Skeletal muscle cell (primary cell): ENCODE results near the gene PNMA8C.
"Not testable (repeated sequence)": the region's sequence is repeated elsewhere in the genome, so short reads cannot be mapped to it uniquely, and the experiment has no call there.

ENCODE experiments used
- DNase-seq: peaks from one replicate; pipeline ENCODE4 v3.0.0-alpha.2; 2010; ENCODE audit warnings: low read depth
- H3K4me3 ChIP-seq: 2 replicates; pipeline ENCODE4 v1.5.1; 2011; ENCODE audit warnings: low read depth, mild to moderate bottlenecking, control low read depth, low read length, moderate library complexity

Gene PNMA8C

GRCh38 chr19:46413262-46414031 is 15.3 kb downstream of the PNMA8C start, which contains the start of gene CCDC8:
Gene CCDC8 (minus strand): TSS chr19:46413564. CDS start chr19:46412810, 754 bp downstream.
- peak; percentile 95 for DNase-seq
- peak within 1 kb of the TSS; percentile 90 for H3K4me3 ChIP-seq

GRCh38 chr19:46412650-46413261 is 16.0 kb downstream of the PNMA8C start:
- H3K4me3 ChIP-seq: peak overlapping the region; percentile 90
- DNase-seq: no peak

- no peak for DNase-seq
- H3K4me3 ChIP-seq: peak overlapping the region; percentile 90
Observed at GRCh38 chr19:46411925-46412649, 16.6 kb downstream of the PNMA8C start.

GRCh38 chr19:46411088-46411924 is 17.4 kb downstream of the PNMA8C start:
- no peak for DNase-seq
- H3K4me3 ChIP-seq: peak overlapping the region; percentile 90

GRCh38 chr19:46410205-46411087 is 18.3 kb downstream of the PNMA8C start:
- no peak for DNase-seq
- H3K4me3 ChIP-seq: peak overlapping the region; percentile 90

GRCh38 chr19:46409191-46409590 is 19.5 kb downstream of the PNMA8C start:
- DNase-seq: no peak
- H3K4me3 ChIP-seq: peak overlapping the region; percentile 7

GRCh38 chr19:46408664-46409039 is 20.1 kb downstream of the PNMA8C start:
- DNase-seq: no peak
- H3K4me3 ChIP-seq: peak overlapping the region; percentile 31

- H3K4me3 ChIP-seq: peak overlapping the region; percentile 31
- no peak for DNase-seq
Observed at GRCh38 chr19:46407856-46408663, 20.7 kb downstream of the PNMA8C start.

GRCh38 chr19:46406976-46407375 is 21.8 kb downstream of the PNMA8C start:
- no peak overlapping the region for H3K4me3 ChIP-seq
- DNase-seq: no peak

GRCh38 chr19:46404753-46405468 is 23.8 kb downstream of the PNMA8C start:
- H3K4me3 ChIP-seq: peak overlapping the region; percentile 32
- DNase-seq: no peak

- no peak for DNase-seq
- H3K4me3 ChIP-seq: peak overlapping the region; percentile 32
Observed at GRCh38 chr19:46404055-46404752, 24.5 kb downstream of the PNMA8C start.

GRCh38 chr19:46402725-46403124 is 26.0 kb downstream of the PNMA8C start:
- no peak overlapping the region for H3K4me3 ChIP-seq

GRCh38 chr19:46397801-46398479 is 30.8 kb downstream of the PNMA8C start:
- DNase-seq, H3K4me3 ChIP-seq: not testable (repeated sequence)

More at GRCh38 chr19:46402725-46403124, 26.0 kb downstream of the PNMA8C start:
- no peak for DNase-seq

GRCh38 chr19:46394402-46394797 is 34.3 kb downstream of the PNMA8C start:
- no peak overlapping the region for H3K4me3 ChIP-seq
- no peak for DNase-seq

- DNase-seq: no peak
- H3K4me3 ChIP-seq: no peak overlapping the region
Observed at GRCh38 chr19:46393456-46394401, 35.0 kb downstream of the PNMA8C start.
